ENCODE measurements around the gene HRAS.

DNA sequence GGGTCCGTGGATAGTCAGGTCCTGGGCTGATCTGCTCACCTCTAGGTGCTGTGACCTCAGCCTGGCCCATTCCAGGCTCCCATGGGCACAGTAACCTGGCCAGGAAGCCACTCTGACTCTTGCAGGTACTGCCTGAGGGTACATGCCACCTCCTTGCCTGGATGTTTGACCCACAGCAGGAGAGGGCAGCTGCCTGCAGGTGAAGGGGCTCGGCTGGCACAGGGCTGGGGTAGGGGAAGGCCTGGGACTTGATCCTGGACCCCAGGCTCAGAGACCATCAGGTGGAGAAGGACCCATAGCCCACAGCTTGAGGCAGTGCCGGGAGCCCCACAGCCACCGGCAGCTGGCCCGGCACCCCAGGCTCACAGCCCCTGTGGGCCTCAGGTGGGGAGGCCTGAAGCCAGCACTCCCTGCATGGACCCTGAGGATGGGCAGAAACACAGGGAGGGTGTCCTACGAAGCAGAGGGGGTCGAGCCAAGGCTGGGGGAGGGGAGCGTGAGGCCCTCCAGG lies 4.7 kb upstream of the HRAS start:
- no peak for TF ChIP-seq POLR2AphosphoS5 (IDR thresholded peaks at IDR 0.05; ENCODE audit: low read depth, low read length)
- TF ChIP-seq POLR2A (IDR thresholded peaks at IDR 0.05; ENCODE audit: low read depth, low read length), result no peak
- no peak for TF ChIP-seq TAF1 (IDR thresholded peaks at IDR 0.05; ENCODE audit: low read depth, low read length)
